ENCODE measurements around the gene DGCR8.

DGCR8 gene

DNA sequence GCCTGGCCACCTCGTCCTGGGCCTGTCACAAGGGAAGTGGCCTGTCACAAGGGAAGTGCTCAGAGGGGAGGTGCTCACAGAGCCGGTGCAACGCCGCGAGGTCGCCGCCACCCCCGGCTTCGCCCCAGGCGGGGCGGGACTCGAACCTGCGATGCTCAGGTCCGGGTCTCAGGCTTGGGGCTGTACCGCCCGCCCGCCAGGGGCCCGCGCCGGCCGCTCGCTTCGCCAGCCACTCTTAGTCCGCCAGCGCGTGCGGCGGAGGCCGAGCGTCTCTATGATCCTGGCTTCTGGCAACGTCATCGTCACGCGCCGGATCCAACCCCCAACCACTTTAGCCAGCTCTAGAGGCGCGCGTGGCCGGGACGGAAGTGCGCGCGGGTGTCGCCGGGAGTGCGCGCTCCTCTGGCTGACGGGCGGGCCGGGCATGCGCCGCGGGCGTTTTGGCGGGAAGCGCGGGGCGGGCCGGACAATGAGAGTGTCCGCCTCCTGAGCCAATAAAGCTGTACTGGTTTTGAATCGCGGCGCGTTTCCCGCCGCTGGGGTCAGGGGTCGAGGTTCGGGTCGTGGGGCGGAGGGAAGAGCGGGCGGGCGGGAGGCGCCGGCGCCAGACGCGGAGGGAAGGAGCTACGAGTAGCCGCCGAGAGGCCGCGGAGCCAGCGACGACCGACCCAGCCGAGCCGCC is 37.1 kb downstream of the DGCR8 start, which contains the start of gene TRMT2A:
TSS of gene TRMT2A (minus strand) at position 276 of the 682 bp plus-strand sequence. CDS start 320 bp downstream, outside the sequence.
- Histone ChIP-seq H3K27ac (peak within 1 kb of the TSS; percentile 52 to 97 (median 91)), H3K4me3 (peak within 1 kb of the TSS; percentile 71 to 96 (median 91))

- Histone ChIP-seq H3K4me3 (peak overlapping the region; percentile 71 to 96 (median 91)), H3K27ac (peak overlapping the region; percentile 36 to 97 (median 91))
These were observed 37.7 kb downstream of the DGCR8 start for GRCh38 chr22:20117633-20118299.

GRCh38 chr22:20118300-20119020 is 38.4 kb downstream of the DGCR8 start:
- Histone ChIP-seq H3K27ac (peak overlapping the region in 18 of 21 experiments; percentile 60 to 97 (median 90)), H3K4me3 (peak overlapping the region; percentile 71 to 96 (median 91))

DNA sequence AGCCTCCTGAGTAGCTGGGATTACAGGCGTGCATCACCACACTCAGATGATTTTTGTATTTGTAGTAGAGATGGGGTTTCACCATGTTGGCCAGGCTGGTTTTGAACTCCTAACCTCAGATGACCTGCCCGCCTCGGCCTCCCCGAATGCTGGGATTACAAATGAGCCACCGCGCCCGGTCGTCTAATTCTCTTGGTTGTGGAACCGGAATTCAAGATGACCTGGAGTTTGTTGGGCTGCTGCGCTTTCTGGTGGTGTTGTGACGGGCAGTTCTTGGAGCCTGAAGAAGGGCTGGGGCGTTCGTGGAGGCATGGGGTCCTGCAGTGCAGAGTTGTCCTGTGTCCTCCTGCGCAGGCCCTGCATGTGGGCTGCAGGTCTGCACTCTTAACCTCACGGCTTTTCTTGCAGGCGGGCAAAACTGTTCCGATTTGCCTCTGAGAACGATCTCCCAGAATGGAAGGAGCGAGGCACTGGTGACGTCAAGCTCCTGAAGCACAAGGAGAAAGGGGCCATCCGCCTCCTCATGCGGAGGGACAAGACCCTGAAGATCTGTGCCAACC is 41.9 kb downstream of the DGCR8 start:
- Histone ChIP-seq H3K27ac (no peak overlapping the region), H3K4me3 (no peak overlapping the region)

- Histone ChIP-seq H3K27ac (no peak overlapping the region), H3K4me3 (no peak overlapping the region)
These were observed 43.5 kb downstream of the DGCR8 start for GRCh38 chr22:20123366-20124082.

DNA sequence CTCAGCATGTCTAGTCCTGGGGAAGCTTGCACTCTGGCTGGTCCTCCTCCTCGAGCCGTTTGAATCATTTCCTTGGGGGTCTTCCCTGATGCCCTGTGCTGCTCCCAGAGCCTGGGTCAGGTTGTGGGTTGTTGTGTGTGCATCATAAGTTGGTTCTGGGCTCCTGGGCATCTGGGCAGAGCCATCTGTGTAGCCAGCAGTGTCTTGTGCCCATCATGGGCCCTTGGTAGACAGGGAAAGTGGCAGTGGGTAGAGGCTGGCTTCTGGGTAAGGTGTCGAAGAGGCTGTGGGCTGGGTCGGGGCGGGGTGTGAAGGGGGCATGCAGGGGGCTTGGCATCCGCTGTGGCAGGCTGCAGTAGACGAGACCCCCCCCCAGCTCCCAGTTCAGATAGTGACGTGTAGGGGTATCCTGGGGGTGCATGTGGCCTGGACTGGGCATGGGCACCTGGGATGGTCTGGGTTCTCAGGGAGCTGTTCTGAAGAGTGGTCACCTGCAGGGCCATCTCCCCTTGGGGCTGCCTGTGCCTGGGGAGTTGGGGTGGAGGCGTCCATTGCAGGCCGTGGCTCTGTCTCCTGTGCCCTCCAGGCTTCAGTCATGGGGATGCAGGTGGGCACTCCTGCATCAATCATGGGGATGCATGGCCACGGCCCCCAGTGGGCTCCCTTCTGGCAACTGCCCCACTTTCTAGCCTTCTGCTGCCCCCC is 44.2 kb downstream of the DGCR8 start:
- Histone ChIP-seq H3K27ac (no peak overlapping the region), H3K4me3 (no peak overlapping the region)

DNA sequence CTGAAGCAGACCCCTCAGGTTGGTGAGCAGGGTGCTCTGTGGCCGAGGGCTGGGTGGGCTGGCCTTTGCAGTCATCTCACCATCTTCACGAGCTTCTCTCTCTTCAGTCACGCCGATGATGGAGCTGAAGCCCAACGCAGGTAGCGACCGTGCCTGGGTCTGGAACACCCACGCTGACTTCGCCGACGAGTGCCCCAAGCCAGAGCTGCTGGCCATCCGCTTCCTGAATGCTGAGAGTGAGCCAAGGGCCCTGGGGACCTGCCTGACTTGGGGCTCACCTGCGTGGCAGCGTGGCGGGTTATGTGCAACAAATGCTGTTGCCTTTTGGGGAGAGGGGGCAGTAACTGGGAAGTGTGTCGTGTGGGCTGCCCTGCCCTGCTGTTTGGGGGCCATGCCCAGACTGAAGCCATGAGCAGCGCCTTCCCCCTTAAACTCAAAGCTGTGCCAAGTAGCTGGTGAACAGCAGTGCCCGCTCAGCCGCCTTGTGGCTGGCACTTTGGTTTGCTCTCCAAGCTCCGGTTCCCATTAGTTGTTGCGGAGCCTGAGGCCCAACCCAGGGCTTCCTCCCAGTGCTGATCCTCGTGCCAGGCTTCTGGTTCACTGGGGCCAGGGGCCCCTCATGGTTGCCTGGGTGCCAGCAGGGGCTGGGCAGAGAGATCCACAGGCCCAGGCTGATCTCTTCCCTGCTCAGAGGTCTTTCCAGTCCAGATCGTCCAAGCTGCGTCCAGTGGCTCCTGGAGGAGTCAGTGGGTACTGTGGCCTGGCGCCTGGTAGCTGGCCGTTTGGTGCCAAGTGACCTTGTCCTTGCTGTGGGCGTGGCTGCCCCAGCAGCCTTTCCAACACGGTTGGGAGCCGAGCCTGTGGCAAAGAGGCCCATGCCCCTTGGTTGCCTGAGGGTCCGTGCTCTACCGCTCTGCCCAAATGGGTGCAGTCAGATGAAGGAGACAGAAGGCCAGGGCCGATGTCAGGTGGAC is 45.4 kb downstream of the DGCR8 start:
- Histone ChIP-seq H3K4me3 (no peak overlapping the region), H3K27ac (no peak overlapping the region)

DNA sequence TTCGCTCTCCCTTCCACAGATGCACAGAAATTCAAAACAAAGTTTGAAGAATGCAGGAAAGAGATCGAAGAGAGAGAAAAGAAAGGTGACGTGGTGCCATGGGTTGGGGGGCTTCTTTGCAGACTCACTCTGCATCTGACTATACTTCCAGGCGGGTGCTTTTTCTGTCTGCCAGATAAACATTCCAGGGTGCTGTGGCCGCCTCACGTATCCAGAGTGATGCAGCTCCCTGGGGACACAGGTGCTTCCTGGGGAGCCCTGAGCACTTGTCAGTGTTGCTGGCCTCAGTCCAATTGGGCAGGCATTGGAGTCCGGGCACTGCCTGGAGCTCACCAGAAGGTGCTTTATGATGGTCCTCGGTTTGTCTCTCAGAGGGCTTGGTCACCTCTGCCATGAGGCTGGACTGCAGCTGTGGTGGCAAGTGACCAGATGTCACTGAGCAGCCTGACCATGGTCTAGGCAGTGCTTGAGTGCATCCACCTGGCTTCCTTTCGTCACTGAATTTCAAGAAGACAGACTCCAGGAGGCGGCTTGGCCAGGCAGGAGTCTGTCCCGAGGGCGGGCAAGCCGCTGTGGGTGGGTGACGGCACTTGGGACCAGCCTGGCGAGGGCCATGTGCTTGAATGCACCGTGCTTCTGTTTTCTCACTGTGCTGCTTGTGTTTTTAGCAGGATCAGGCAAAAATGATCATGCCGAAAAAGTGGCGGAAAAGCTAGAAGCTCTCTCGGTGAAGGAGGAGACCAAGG is 46.4 kb downstream of the DGCR8 start:
- Histone ChIP-seq H3K27ac (no peak overlapping the region), H3K4me3 (no peak overlapping the region)

GRCh38 chr22:20127318-20127868 is 47.4 kb downstream of the DGCR8 start:
- no peak overlapping the region for H3K27ac ChIP-seq

GRCh38 chr22:20127869-20128618 is 48.0 kb downstream of the DGCR8 start:
- Histone ChIP-seq H3K27ac (no peak overlapping the region), H3K4me3 (no peak overlapping the region)

More at GRCh38 chr22:20127318-20127868, 47.4 kb downstream of the DGCR8 start:
- H3K4me3 ChIP-seq, result no peak overlapping the region

GRCh38 chr22:20128619-20128901 is 48.5 kb downstream of the DGCR8 start:
- no peak overlapping the region for H3K4me3 ChIP-seq
- H3K27ac ChIP-seq, result no peak overlapping the region

GRCh38 chr22:20128902-20129746 is 49.1 kb downstream of the DGCR8 start:
- Histone ChIP-seq H3K4me3 (no peak overlapping the region), H3K27ac (no peak overlapping the region)

DNA sequence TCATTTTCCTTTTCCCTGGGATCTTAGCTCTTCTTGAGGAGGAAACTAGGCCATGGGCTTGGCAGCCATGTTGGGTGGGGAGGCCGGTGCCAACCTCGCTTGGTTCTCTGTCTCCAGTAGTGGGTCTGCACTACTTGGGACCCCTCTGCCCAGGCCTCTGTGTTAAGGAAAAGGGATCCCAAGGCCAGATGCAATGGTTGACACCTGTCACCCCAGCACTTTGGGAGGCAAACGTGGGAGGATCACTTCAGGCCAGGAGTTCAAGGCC is 49.6 kb downstream of the DGCR8 start:
- H3K4me3 ChIP-seq, result no peak overlapping the region
- peak overlapping the region in 1 of 21 experiments; percentile 19 for H3K27ac ChIP-seq

DNA sequence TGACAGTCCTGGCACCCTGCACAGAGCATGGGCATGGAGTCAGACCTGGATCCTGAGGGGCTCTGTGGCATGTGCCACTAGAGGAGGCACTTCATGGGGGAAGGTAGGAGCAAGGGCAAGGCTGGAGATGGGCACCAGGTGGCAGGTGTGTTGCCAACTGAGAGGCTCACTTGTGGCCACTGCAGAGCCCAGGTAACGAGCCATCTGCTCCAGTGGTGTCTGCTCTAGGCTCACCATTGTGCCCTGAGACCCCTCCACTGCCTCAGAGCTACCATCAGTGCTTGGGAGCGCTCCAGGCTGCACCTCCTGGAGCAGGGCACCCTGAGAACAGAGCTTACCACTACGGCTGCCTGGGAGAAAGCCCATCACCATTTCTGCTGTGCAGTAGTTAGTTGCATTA is 50.3 kb downstream of the DGCR8 start:
- peak overlapping the region in 8 of 21 experiments; percentile 54 to 95 (median 90) for H3K27ac ChIP-seq

DNA sequence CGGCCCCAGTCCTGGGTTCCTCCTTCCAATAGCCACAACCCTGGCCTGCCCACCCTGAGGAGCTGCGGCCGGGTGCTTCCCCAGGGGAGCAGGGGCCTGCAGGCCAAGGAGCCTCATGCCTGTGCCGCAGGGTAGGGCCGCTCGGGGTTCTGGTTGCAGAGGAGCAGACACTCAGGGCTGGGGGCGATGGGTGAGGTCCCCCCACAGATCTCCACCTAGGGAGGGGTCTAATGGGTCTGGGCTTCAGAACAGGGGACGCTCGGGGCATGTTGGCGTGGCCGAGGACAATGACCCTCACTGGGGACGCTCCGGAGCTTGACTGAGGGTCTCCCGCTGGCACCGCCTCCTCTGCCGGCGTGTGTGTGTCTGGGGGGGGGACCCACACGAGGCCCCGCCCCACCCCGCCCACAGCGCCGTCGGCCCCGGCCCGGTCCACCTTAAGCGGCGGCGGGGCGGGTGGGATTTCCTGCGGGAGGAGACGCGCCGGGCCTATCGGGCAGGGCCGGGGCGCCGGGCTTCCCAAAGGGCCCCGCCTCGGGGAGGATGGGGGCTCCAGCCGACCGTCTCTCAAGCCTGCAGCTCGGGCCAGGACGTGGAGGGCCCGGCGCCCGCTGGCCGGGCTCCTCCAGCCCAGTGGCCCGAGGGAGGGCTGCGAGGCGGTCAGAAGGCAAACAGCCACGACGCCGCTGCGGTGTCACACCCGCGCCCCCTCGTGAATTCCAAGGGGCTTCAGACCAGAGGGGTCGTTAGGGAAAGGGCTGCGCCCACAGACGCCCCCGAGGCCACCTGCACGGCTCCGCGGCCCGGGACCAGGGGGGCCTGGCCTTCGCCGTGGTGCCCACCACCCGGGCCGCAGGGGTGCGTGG is 50.9 kb downstream of the DGCR8 start:
- Histone ChIP-seq H3K27ac (peak overlapping the region; percentile 67 to 97 (median 88)), H3K4me3 (peak overlapping the region; percentile 71 to 99 (median 90))

More for the DNA sequence above, 50.3 kb downstream of the DGCR8 start:
- peak overlapping the region in 1 of 7 experiments; percentile 90 for H3K4me3 ChIP-seq

Measured in skin epidermis (tissue), 12 donors.